A673 (cell line): ENCODE results near the gene EZH2. TPM values are rescaled to one million over a fixed set of nuclear protein-coding genes. Genes with fewer than 3 reads are reported as not detected.
A peak's percentile ranks its signal among the peaks of the same experiment; 100 is the strongest.

ENCODE experiments used
- BruUV-seq: library from RNA; stranded (reverse); fragments of 400-500 nt; replicated peaks from 2 replicates; lab custom pipeline; 2021; lab: Mats Ljungman, UMichigan
- CTCF ChIA-PET: fragments of 300-600 bp; sonication (Branson Sonifier 250); formaldehyde crosslinking; loops from one replicate; lab custom pipeline; 2022; ENCODE audit warnings: antibody characterized with exemption; lab: Charles Lee
- POLR2A ChIA-PET: fragments of 300-600 bp; sonication (Branson Sonifier 250); formaldehyde crosslinking; loops from one replicate; lab custom pipeline; 2022; ENCODE audit warnings: antibody characterized with exemption; ENCODE audit not compliant: low non-redundant PET; lab: Charles Lee
- DNase-seq: peaks from one replicate; pipeline ENCODE4 v3.0.0-alpha.2; 2015; ENCODE audit warnings: low spot score
- H3K27ac ChIP-seq: fragments of 200-600 bp; sonication (generic); 2 replicates; pipeline ENCODE4 v1.5.1; 2016; ENCODE audit warnings: mixed run types, low read depth, mild to moderate bottlenecking, mixed read lengths, antibody characterized with exemption, low read length; ENCODE audit not compliant: poor library complexity, severe bottlenecking
- H3K27me3 ChIP-seq: fragments of 200-600 bp; sonication (generic); replicated peaks from 2 replicates; pipeline ENCODE4 v1.6.1; 2017; ENCODE audit warnings: mixed run types, low read depth, mild to moderate bottlenecking, mixed read lengths, antibody characterized with exemption, low read length; ENCODE audit not compliant: insufficient read depth, poor library complexity
- H3K36me3 ChIP-seq: fragments of 200-600 bp; sonication (generic); 2 replicates; pipeline ENCODE4 v1.6.1; 2016; ENCODE audit warnings: mixed run types, mild to moderate bottlenecking, mixed read lengths, antibody characterized with exemption, low read length; ENCODE audit not compliant: insufficient read depth, poor library complexity, severe bottlenecking
- H3K4me1 ChIP-seq: fragments of 200-600 bp; sonication (generic); 2 replicates; pipeline ENCODE4 v1.6.1; 2017; ENCODE audit warnings: mixed run types, mild to moderate bottlenecking, mixed read lengths, antibody characterized with exemption, low read length; ENCODE audit not compliant: insufficient read depth, poor library complexity, severe bottlenecking
- H3K4me3 ChIP-seq: fragments of 200-600 bp; sonication (generic); 2 replicates; pipeline ENCODE4 v1.5.1; 2016; ENCODE audit warnings: low read depth, mixed run types, mild to moderate bottlenecking, mixed read lengths, low read length; ENCODE audit not compliant: poor library complexity, severe bottlenecking
- H3K9me3 ChIP-seq: fragments of 200-600 bp; sonication (generic); 2 replicates; pipeline ENCODE4 v1.6.1; 2016; ENCODE audit warnings: mixed run types, low read depth, mild to moderate bottlenecking, mixed read lengths, antibody characterized with exemption, low read length; ENCODE audit not compliant: poor library complexity, severe bottlenecking
- CTCF ChIP-seq: fragments of 300-800, 200-600 bp; sonication (generic); conservative IDR thresholded peaks from 2 replicates; pipeline ENCODE4 v1.5.1; 2017; ENCODE audit warnings: low read depth, mild to moderate bottlenecking, antibody characterized with exemption, low read length, moderate library complexity, mixed read lengths
- EZH2 ChIP-seq: fragments of 200-600 bp; sonication (generic); IDR thresholded peaks from 2 replicates; pipeline ENCODE4 v1.6.1; 2017; ENCODE audit warnings: borderline replicate concordance, low read depth, mild to moderate bottlenecking, mixed read lengths, antibody characterized with exemption, low read length; ENCODE audit not compliant: poor library complexity, severe bottlenecking
- intact Hi-C: fragments of 100-400 bp; cut with micrococcal nuclease; formaldehyde crosslinking; loops from one replicate; pipeline ENCODE4 v1.10.0; 2022; ENCODE audit not compliant: unreplicated experiment
- total RNA-seq: library from RNA; stranded (reverse); gene quantifications from 2 replicates; pipeline ENCODE4 v1.2.3, GENCODE V29; 2021

EZH2 gene
- total RNA-seq, 1 experiment from 2014 or later: 140 TPM

- intact Hi-C loops: no loop called here
- Histone ChIP-seq H3K9me3 (no peaks in the 10 kb centered on the region), H3K27ac (no peak overlapping the region), H3K4me1 (peaks cover 23% of the 10 kb centered on the region), H3K36me3 (peaks cover 25% of the 10 kb centered on the region), H3K4me3 (no peak overlapping the region), H3K27me3 (no peaks in the 10 kb centered on the region)
- no TSS peak for BruUV-seq
- TF ChIP-seq CTCF: no peak
- TF ChIP-seq EZH2: no peak
- DNase-seq: no peak
- POLR2A ChIA-PET: no interaction called here
- CTCF ChIA-PET: interaction anchor here (0.7 kb wide), 1 partner anchor 45 kb away, joined by 8 read pairs; no protein-coding TSS in a partner anchor
These were observed 49.5 kb downstream of the EZH2 start for GRCh38 chr7:148834605-148835004.

GRCh38 chr7:148831782-148832181 lies 52.3 kb downstream of the EZH2 start:
- Histone ChIP-seq H3K27me3 (no peaks in the 10 kb centered on the region), H3K9me3 (no peaks in the 10 kb centered on the region), H3K36me3 (peaks cover 48% of the 10 kb centered on the region), H3K27ac (peak overlapping the region; percentile 40), H3K4me3 (no peak overlapping the region), H3K4me1 (peaks cover 20% of the 10 kb centered on the region)
- ChIA-PET POLR2A (no interaction called here), CTCF (no interaction called here)
- intact Hi-C loops: no loop called here
- DNase-seq: no peak
- no peak for TF ChIP-seq CTCF
- BruUV-seq: no TSS peak

GRCh38 chr7:148830897-148831692 lies 53.0 kb downstream of the EZH2 start:
- intact Hi-C loops: no loop called here
- peaks cover 20% of the 10 kb centered on the region for H3K4me1 ChIP-seq
- peaks cover 48% of the 10 kb centered on the region for H3K36me3 ChIP-seq
- ChIA-PET CTCF (no interaction called here), POLR2A (no interaction called here)
- no peak overlapping the region for H3K4me3 ChIP-seq
- DNase-seq: no peak
- H3K27me3 ChIP-seq: no peaks in the 10 kb centered on the region
- TF ChIP-seq EZH2 (no peak), CTCF (no peak)
- H3K27ac ChIP-seq: peak overlapping the region; percentile 40
- no TSS peak for BruUV-seq
- no peaks in the 10 kb centered on the region for H3K9me3 ChIP-seq
